Psoas muscle (tissue), 8 donors: Measurements from ENCODE around the gene CUX1. TPM values are rescaled to one million over a fixed set of nuclear protein-coding genes. Genes with fewer than 3 reads are reported as not detected.

Experiments
- ATAC-seq, 4 donors: fragments of 200-7000 bp; cut with Tn5 transposase; one replicate each; pipeline ENCODE4 v1.9.1; 2020; ENCODE audit warnings: moderate library complexity in 3 of 4, mild to moderate bottlenecking in 2 of 4
- DNase-seq, 2 donors: peaks; one replicate each; pipeline ENCODE4 v3.0.0-alpha.2; 2020
- H3K27ac ChIP-seq: fragments of 200-600 bp; one replicate; pipeline ENCODE4 v1.8.0; 2022
- H3K27me3 ChIP-seq, 3 donors: fragments of 200-600 bp in 1 of 3; one replicate each; pipeline versions ENCODE4 v1.6.1 to v1.8.0; 2013 to 2022; ENCODE audit warnings: low read length in 2 of 3, mild to moderate bottlenecking in 2 of 3, moderate library complexity in 1 of 3; ENCODE audit not compliant: insufficient read depth in 3 of 3
- H3K36me3 ChIP-seq, 2 donors: fragments of 200-600 bp in 1 of 2; one replicate each; pipeline versions ENCODE4 v1.6.1 to v1.8.0; 2013 to 2022; ENCODE audit warnings: low read depth in 1 of 2, mild to moderate bottlenecking in 1 of 2, moderate library complexity in 1 of 2; ENCODE audit not compliant: insufficient read depth in 1 of 2
- H3K4me1 ChIP-seq: fragments of 200-600 bp; one replicate; pipeline ENCODE4 v1.8.0; 2022
- H3K4me3 ChIP-seq: fragments of 200-600 bp; one replicate; pipeline ENCODE4 v1.8.0; 2022; ENCODE audit warnings: mild to moderate bottlenecking
- H3K9me3 ChIP-seq: fragments of 200-600 bp; one replicate; pipeline ENCODE4 v1.8.0; 2022
- CTCF ChIP-seq: fragments of 200-600 bp; IDR thresholded peaks from one replicate; pipeline ENCODE4 v1.8.0; 2022; ENCODE audit warnings: antibody characterized with exemption
- WGBS, 3 donors: extraction: QIAGEN DNeasy Blood & Tissue Kit; methylation state at CpG; one replicate each; pipeline versions ENCODE4 v1.1.6 to v1.1.7; 2013; 5-methylcytosine and 5-hydroxymethylcytosine counted together
- intact Hi-C, 2 donors: fragments of 100-400 bp; cut with DNase I; formaldehyde crosslinking; loops; one replicate each; pipeline versions ENCODE4 v1.11.0 to v1.14.2; 2022
- polyA plus RNA-seq, 3 donors: library from polyadenylated mRNA; stranded (reverse); fragments of 200-250 nt; gene quantifications; one replicate each; pipeline ENCODE4 v1.2.3, GENCODE V29; 2013
- total RNA-seq, 4 donors: library from RNA; stranded (reverse); fragmentation: NEBNext Ultra II Directional in 2 of 4; extraction: Animal tissue kit (Norgen Biotek cat#: 25700) in 2 of 4; gene quantifications; one replicate each; pipeline versions ENCODE4 v1.2.1 to v1.2.4, GENCODE V29; 2021 to 2023
- donor health status: healthy with polysubstance abuse.
- donor health status: DM: no; HTN: no; CAD: no; lungs with moderate emphysema.
- donor health status: Bipolar disorder and iron deficiency.
- donor health status: healthy.
- donor health status: DM: yes; HTN: yes; CAD: no.
- donor health status: DM: no; HTN: no; CAD: no.
- donor health status: DM: no; HTN: no; CAD: no.
- donor health status: DM: yes; HTN: yes; CAD: no.

The CUX1 gene
- total and polyA plus RNA-seq, 7 donors, result 12.5 to 95.6 (median 72.4) TPM

- no peak for DNase-seq
- intact Hi-C loops, result no loop called here
- Histone ChIP-seq H3K9me3 (no peaks in the 10 kb centered on the region), H3K4me3 (no peak overlapping the region), H3K27ac (peak overlapping the region; percentile 76), H3K36me3 (peaks cover 0 to 23% of the 10 kb centered on the region in 2 donors), H3K27me3 (no peaks in the 10 kb centered on the region), H3K4me1 (peaks cover 35% of the 10 kb centered on the region)
- no peak for ATAC-seq
- 95 to 97% (median 97%) methylated on average over 31 of the region's 31 CpGs for WGBS, 3 donors
- TF ChIP-seq CTCF, result no peak
Measured at GRCh38 chr7:101916041-101916800, 98.8 kb downstream of the CUX1 start.

- intact Hi-C loops, result no loop called here
Measured at GRCh38 chr7:101916876-101917275, 99.5 kb downstream of the CUX1 start.

GRCh38 chr7:101917566-101917965, 100.1 kb downstream of the CUX1 start:
- Histone ChIP-seq H3K36me3 (peaks cover 0 to 23% of the 10 kb centered on the region in 2 donors), H3K27me3 (no peaks in the 10 kb centered on the region), H3K4me3 (no peak overlapping the region), H3K9me3 (no peaks in the 10 kb centered on the region), H3K27ac (no peak overlapping the region), H3K4me1 (peaks cover 26% of the 10 kb centered on the region)
- ATAC-seq (no peak), DNase-seq (no peak)
- WGBS, 3 donors, result 93 to 94% (median 93%) methylated on average over 11 of the region's 11 CpGs
- no peak for TF ChIP-seq CTCF
- intact Hi-C loops, result no loop called here

More at GRCh38 chr7:101916876-101917275, 99.5 kb downstream of the CUX1 start:
- WGBS, 3 donors, result 96 to 98% (median 96%) methylated on average over 15 of the region's 15 CpGs
- H3K27ac ChIP-seq, result no peak overlapping the region
- H3K9me3 ChIP-seq, result no peaks in the 10 kb centered on the region
- DNase-seq (no peak), ATAC-seq (no peak)
- no peaks in the 10 kb centered on the region for H3K27me3 ChIP-seq
- peaks cover 31% of the 10 kb centered on the region for H3K4me1 ChIP-seq
- no peak overlapping the region for H3K4me3 ChIP-seq
- TF ChIP-seq CTCF, result no peak
- peaks cover 0 to 23% of the 10 kb centered on the region in 2 donors for H3K36me3 ChIP-seq

- Histone ChIP-seq H3K27me3 (no peaks in the 10 kb centered on the region), H3K36me3 (peaks cover 0 to 23% of the 10 kb centered on the region in 2 donors), H3K27ac (no peak overlapping the region), H3K4me1 (peaks cover 26% of the 10 kb centered on the region), H3K9me3 (no peaks in the 10 kb centered on the region), H3K4me3 (no peak overlapping the region)
- no peak for TF ChIP-seq CTCF
- 92 to 96% (median 96%) methylated on average over 9 of the region's 9 CpGs for WGBS, 3 donors
- intact Hi-C loops, result no loop called here
- DNase-seq, result no peak
- ATAC-seq, result no peak
Measured at GRCh38 chr7:101918426-101918825, 101.0 kb downstream of the CUX1 start.
